HL-60/S4 treated with retinoic acid at 250 ng/mL for 4 days and 3 days (cell line): ENCODE data around the gene CSMD2.
"Not testable (repeated sequence)": the region's sequence is repeated elsewhere in the genome, so short reads cannot be mapped to it uniquely, and the experiment has no call there.

Experiments
- in situ Hi-C: fragments of 300-500 bp; cut with MboI; formaldehyde crosslinking; loops from 2 replicates; pipeline ENCODE4 v1.7.0; 2022; ENCODE audit warnings: low sequenced_read_pairs

CSMD2 gene

DNA sequence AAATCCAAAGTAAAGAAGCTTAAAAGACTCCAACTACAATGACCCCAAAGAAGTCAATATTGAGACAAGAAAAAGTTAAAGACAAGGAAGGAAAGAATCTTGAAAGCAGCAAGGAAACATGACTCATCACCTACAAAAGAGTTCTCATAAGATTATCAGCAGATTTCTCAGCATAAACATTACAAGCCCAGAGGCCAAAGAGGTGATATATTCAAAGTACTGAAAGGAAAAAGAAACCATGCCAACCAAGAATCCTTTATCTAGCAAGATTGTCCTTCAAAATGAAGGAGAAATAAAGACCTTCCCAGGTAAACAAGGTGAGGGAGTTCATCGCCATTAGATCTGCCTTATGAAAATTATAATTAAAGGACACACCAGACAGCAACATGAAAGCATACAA is 49.8 kb downstream of the CSMD2 start:
- in situ Hi-C loops, result no loop called here

DNA sequence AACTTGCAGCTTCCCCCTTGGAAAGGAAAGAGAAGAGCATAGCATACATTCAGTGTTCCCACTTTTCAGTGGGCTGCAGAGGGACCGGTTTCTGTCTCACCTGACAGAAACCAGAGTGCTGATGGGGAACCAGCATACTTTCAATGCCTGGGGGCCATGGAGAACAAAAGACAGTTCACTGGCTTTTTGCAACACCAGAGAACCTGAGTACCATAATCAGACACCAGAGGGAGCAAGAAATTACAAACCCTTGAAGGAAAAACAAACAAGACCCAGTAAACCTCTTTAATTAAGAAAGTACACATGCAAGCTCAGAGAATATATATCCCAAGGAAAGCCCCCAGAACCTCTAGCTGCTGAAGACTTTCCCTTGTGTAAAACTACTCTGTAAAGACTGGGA is 51.1 kb downstream of the CSMD2 start:
- in situ Hi-C loops, result no loop called here

- in situ Hi-C loops, result no loop called here
Observed at GRCh38 chr1:34113362-34113761, 51.7 kb downstream of the CSMD2 start.

DNA sequence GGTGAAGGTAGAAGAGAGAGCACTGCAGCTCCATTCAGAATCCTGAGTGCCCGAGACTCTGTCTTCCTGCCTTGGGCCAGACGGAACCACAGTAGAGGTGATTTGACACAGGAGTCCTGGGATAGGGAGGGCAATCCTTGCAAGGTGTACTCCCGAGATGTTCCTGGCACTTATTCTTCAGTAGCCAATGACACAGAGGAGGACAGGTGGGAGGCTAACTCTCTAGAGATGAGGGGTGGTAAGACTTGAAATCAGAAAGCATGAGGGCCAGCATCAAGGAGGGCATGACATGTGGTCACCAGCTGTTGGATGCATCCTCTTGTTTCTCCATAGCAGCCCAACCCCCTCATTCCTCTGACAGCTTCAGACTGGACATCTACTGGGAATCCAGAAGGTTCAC is 56.3 kb downstream of the CSMD2 start:
- in situ Hi-C loops, result no loop called here

DNA sequence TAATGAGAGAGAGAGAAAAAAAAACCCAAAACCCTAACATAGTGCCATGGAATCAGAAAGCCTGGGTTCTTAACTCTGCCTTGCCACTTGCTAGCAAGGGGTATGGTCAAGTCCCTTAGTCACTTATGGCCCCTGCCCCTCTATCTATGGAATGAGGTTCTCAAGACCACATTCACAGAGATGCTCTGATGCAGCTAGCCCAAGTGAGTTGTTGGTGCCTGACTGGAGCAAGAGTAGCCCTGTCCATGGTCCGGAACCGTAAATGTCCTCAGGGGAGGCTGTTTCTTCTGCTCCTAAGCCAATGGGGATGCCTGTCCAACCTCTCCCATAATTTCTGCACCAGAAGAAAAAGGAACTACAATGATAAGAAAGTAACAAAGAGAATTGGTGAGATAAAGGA is 56.8 kb downstream of the CSMD2 start:
- in situ Hi-C loops, result no loop called here

GRCh38 chr1:34101151-34101550 is 63.9 kb downstream of the CSMD2 start:
- in situ Hi-C loops, result no loop called here

- in situ Hi-C loops, result no loop called here
Observed at GRCh38 chr1:34100332-34100731, 64.7 kb downstream of the CSMD2 start.

GRCh38 chr1:34092399-34092798 is 72.6 kb downstream of the CSMD2 start:
- in situ Hi-C loops, result not testable (repeated sequence)

GRCh38 chr1:34089731-34090130 is 75.3 kb downstream of the CSMD2 start:
- in situ Hi-C loops, result no loop called here

- in situ Hi-C loops, result no loop called here
Observed at GRCh38 chr1:34087986-34088385, 77.0 kb downstream of the CSMD2 start.

GRCh38 chr1:34086561-34086960 is 78.5 kb downstream of the CSMD2 start:
- in situ Hi-C loops, result no loop called here

DNA sequence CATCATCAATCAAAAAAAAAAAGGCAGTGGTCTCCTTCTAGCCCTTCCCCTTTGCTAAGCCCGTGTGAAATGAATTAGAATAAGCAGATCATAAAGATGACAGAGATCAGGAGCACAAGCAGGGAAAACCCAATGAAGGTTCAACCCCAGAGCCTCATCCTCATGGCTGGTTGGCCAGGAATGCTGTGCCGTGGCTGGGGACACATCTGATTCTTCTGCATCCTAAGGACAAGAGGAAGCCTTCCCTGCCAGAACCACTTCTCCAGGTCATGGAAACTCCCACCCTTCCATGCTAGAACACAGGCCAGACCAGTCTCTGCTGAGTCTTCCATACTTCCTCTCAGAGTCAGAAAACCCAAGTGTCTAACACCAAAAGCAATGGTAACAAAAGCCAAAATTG is 81.1 kb downstream of the CSMD2 start:
- in situ Hi-C loops, result no loop called here

GRCh38 chr1:34082085-34082670 is 82.9 kb downstream of the CSMD2 start:
- in situ Hi-C loops, result not testable (repeated sequence)

GRCh38 chr1:34078383-34078782 is 86.6 kb downstream of the CSMD2 start:
- in situ Hi-C loops, result no loop called here

DNA sequence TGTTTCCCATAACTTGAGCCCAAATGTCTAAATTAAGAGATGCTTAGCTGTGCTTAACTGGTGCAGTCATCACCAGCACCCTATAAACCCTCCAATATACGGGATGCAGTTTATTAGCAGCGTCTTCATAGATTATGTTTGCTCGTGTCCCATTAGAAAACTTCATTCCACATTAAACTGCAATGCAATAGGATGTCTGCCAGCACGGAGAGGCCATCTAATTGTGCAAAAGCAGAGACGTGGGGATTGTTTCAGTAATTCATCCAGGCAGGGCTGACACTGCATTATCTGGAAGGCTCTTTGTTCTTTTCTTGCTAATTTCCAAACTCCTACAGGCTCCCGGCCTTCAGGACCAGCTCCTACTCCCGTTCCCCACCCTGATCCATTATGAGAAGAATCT is 89.5 kb downstream of the CSMD2 start:
- in situ Hi-C loops, result no loop called here

- in situ Hi-C loops, result no loop called here
Observed at GRCh38 chr1:34073028-34073695, 91.9 kb downstream of the CSMD2 start.

DNA sequence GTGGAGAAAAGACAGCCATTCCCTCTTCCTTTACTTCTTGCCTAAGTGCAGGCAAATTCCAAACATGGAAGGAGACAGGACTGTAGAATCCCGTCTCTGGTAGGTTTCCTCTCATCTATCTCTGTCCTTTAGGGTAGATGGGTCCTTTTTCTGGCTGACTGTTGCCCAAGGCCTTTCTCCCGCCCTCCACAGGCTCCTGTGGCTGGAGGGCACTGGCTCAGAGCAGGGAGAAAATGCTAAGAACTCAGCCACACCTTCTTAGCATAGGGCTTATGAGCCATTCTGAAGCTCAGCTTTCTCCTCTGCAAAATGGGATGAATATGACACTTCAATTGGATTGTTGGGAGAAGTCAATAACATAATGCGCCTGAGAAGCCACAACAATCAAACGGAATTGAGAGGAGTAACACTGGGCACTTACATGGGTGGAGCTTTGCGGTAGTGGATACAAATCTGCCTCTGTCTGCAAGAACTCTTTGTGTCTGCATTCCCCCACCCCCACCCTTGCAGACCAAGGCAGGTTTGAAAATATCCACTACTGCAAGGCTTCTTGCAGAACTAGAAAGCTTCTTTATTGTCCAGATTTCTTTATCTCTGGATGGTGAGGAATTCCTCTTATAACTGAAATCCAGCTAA is 94.7 kb downstream of the CSMD2 start:
- in situ Hi-C loops, result no loop called here

DNA sequence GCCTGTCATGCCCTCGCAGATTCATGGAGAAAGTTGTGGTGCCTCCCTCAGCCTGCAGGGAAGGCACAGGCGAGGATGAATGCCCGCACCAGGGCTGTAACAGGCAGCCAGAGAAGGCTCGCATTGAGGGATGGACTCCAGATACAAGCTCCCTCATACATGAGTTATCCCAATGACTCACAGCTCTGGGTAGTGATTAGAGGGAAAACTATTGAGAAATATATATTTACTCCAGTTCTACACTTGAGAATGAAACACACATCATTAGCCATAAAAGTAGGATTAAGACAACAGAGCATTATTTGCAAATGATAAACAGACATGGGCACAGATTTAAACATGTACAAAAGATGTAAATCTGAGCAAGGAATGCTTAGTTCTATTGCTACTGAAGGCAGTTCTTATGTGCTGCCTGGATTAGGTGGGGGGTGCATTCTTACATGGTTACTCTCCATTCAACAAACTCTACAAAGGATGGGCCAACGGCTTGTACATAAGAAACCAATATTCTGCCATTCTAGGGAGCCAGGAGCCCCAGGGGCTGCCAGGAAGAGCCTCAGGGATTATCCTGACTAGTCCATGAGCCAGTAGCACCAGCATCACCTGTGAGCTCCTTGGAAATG is 97.9 kb downstream of the CSMD2 start:
- in situ Hi-C loops, result no loop called here

DNA sequence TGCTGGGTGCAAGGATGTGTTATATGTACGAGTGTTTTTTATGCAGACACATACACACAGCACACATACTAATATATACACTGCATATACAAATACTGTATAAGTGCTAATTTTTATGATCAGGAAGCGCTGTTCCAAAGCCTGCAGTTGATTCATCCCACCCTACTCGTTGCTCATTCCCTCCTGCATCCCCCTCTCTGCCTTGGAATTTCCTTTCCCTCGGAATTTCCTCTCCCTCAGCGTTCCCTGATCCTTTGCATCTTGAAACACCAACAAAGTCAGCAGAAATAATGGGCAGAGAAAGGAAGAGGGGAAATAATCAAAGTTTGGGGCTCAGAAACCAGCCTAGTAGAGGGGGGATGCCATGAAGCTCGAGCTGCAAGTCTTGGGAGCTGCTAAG is 98.9 kb downstream of the CSMD2 start:
- in situ Hi-C loops, result no loop called here

- in situ Hi-C loops, result no loop called here
Observed at GRCh38 chr1:34065498-34065897, 99.5 kb downstream of the CSMD2 start.

- in situ Hi-C loops, result no loop called here
Observed at GRCh38 chr1:34060901-34061415, 104.1 kb downstream of the CSMD2 start.

DNA sequence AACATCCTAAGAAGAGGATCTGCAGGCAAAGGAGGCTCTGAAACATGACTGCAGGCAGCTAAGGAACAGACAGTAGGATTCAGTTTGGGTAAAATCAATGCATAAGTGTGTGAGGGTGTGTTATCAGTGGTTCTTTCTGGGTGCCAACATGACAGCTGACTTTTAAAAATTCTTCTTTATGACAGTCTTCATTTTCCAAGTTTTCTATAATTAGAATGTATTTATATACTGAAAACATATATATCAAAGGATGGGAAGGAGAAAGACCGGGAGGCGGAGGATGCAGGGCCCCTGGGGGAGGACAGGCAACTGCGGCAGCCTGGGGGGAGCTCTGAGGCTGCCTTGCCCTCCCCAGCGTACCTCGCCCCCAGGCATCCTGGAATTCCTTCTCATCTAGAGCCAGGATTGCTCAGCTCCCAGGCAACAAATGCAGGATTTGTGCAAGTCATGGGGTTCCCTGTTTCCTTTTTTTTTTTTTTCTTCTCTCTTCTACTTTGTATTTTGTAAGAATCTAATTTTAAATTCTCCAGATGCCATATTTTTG is 104.8 kb downstream of the CSMD2 start:
- in situ Hi-C loops, result no loop called here
